Measurements from ENCODE around the gene MAP6. TPM values are rescaled to one million over a fixed set of nuclear protein-coding genes. Genes with fewer than 3 reads are reported as not detected.

MAP6 gene
- total RNA-seq, 6 experiments from 2014 or later, result 0.53 to 4.3 (median 0.96) TPM

DNA sequence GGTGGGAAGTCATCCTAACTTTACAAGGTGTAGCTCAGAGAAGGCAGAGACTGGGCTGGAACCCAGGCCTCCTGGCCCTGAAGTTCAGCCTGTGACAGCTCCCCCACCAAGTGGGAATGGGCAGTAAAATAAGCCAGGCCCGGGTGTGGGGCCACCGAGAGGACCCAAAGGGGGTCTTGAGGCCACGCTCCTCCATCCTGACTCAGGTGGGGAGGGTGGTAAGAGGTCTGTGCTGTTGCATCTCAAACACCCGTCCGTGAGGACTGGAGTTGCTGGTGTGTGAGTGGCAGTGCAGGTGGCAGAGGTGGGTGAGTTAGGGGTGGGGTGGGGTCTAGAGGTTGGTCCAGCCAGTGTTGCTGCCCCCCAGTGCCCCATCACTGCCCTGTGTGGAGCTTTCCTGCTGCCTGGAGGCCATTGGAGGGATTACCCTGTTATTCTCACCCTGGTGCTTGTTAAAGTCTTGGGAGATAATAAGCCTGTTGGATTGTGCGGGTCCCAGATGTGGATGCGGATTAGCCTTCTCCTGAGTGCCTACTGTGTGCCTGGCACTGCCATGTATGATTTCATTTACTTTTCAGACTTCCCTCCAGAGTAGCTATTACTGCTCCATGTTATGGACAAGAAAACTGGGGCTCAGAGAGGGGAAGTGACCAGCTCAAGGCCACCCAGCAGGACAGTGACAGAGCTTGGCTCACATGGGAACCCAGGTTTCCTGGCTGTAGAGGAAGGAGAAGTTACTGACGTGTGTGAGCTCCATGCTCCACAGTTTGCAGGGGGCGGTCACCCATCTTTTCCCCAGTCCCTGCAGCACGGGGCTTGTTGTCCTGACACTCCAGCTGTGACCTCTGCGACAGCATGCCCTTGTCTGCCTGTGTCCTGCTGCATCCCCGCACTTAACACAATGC lies 93.9 kb downstream of the MAP6 start:
- Mint-ChIP-seq H3K27me3 (ENCODE audit: insufficient read depth) (peaks cover 22% of the 10 kb centered on the region), H3K4me3 (no peak overlapping the region; the same call in 1 of the 2 replicates), H3K27ac (peak overlapping the region; percentile 48), H3K9me3 (no peaks in the 10 kb centered on the region), H3K4me1 (ENCODE audit: low read depth) (peaks cover 40% of the 10 kb centered on the region), H3K36me3 (ENCODE audit: low read depth) (peaks cover 28% of the 10 kb centered on the region)
- no peak for DNase-seq
- TF ChIP-seq, protein P1, sequence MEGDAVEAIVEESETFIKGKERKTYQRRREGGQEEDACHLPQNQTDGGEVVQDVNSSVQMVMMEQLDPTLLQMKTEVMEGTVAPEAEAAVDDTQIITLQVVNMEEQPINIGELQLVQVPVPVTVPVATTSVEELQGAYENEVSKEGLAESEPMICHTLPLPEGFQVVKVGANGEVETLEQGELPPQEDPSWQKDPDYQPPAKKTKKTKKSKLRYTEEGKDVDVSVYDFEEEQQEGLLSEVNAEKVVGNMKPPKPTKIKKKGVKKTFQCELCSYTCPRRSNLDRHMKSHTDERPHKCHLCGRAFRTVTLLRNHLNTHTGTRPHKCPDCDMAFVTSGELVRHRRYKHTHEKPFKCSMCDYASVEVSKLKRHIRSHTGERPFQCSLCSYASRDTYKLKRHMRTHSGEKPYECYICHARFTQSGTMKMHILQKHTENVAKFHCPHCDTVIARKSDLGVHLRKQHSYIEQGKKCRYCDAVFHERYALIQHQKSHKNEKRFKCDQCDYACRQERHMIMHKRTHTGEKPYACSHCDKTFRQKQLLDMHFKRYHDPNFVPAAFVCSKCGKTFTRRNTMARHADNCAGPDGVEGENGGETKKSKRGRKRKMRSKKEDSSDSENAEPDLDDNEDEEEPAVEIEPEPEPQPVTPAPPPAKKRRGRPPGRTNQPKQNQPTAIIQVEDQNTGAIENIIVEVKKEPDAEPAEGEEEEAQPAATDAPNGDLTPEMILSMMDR (IDR thresholded peaks at IDR 0.05), result peak; percentile 62

DNA sequence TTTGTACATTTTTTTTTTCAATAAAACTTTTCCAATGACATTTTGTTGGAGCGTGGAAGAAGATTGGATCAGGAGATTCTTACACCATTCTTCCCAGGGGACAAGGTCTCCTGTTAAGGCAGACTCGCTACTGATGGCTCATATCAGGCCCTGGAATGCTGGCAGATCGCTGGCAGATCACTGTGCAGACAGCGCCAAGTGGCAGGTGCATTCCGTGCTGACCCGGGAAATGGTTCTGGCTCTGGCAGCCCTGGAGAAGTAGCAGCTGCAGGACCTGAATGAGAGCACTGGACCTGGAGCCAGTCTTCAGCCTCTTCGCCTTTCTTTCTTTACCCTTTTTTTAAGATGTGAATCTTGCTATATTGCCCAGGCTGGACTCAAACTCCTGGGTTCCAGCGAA lies 96.1 kb downstream of the MAP6 start:
- peak overlapping the region; percentile 16 for H3K27ac Mint-ChIP-seq

DNA sequence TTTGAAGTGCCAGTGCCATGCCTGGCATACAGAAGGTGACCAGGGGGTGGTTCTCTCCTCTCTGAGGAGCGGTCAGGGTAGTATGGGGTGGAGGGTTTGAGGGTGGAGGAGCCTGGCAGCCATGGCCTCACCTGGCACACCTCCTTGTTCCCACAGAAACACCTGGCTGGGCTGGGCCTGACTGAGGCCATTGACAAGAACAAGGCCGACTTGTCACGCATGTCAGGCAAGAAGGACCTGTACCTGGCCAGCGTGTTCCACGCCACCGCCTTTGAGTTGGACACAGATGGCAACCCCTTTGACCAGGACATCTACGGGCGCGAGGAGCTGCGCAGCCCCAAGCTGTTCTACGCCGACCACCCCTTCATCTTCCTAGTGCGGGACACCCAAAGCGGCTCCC lies 97.2 kb downstream of the MAP6 start:
- DNase-seq, result no peak
- Mint-ChIP-seq H3K4me3 (no peak overlapping the region), H3K4me1 (ENCODE audit: low read depth) (peaks cover 29% of the 10 kb centered on the region), H3K27me3 (ENCODE audit: insufficient read depth) (peaks cover 22% of the 10 kb centered on the region), H3K36me3 (ENCODE audit: low read depth) (peaks cover 40% of the 10 kb centered on the region), H3K9me3 (no peaks in the 10 kb centered on the region), H3K27ac (peak overlapping the region; percentile 40; the same call in 1 of the 2 replicates)
- TF ChIP-seq, protein P1 (IDR thresholded peaks at IDR 0.05), result no peak

More for the DNA sequence above, 96.1 kb downstream of the MAP6 start:
- H3K4me1 Mint-ChIP-seq (ENCODE audit: low read depth), result peaks cover 37% of the 10 kb centered on the region
- peaks cover 22% of the 10 kb centered on the region for H3K27me3 Mint-ChIP-seq (ENCODE audit: insufficient read depth)
- no peaks in the 10 kb centered on the region for H3K9me3 Mint-ChIP-seq
- TF ChIP-seq, protein P1 (IDR thresholded peaks at IDR 0.05), result no peak
- H3K4me3 Mint-ChIP-seq, result no peak overlapping the region
- H3K36me3 Mint-ChIP-seq (ENCODE audit: low read depth), result peaks cover 38% of the 10 kb centered on the region
- DNase-seq, result no peak

DNA sequence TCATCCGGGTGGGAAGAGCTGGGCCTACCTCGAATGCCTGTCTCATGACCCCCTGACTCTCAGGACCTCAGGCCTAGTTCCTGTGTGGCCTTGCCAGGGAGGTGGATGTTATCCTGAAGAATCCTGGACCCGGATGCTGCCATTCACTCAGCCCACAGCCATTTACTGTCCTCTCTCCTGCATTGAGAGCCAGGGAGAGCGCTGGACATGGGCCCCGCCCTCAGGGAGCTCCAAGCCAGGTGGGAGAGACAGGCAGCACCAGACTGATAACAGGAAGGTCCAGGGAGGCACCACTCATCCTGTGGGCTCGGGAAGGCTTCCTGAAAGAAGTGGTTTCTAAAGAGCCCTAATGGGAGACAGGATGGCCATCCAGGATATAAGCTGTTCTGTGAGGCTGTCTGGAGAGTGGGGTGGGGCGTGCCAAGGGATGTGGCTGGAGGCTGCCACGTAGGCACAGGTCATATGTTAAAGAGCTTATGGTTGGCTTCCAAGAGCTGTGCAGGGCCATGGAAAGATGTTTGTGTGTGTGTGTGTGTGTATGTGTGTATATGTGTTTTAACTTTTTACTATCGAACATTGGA lies 98.2 kb downstream of the MAP6 start:
- peaks cover 25% of the 10 kb centered on the region for H3K4me1 Mint-ChIP-seq (ENCODE audit: low read depth)
- TF ChIP-seq, protein P1 (IDR thresholded peaks at IDR 0.05), result no peak
- peaks cover 44% of the 10 kb centered on the region for H3K36me3 Mint-ChIP-seq (ENCODE audit: low read depth)
- no peak for DNase-seq
- H3K9me3 Mint-ChIP-seq, result no peaks in the 10 kb centered on the region
- H3K4me3 Mint-ChIP-seq, result no peak overlapping the region
- peak overlapping the region; percentile 60 for H3K27ac Mint-ChIP-seq
- H3K27me3 Mint-ChIP-seq (ENCODE audit: insufficient read depth), result peaks cover 14% of the 10 kb centered on the region

DNA sequence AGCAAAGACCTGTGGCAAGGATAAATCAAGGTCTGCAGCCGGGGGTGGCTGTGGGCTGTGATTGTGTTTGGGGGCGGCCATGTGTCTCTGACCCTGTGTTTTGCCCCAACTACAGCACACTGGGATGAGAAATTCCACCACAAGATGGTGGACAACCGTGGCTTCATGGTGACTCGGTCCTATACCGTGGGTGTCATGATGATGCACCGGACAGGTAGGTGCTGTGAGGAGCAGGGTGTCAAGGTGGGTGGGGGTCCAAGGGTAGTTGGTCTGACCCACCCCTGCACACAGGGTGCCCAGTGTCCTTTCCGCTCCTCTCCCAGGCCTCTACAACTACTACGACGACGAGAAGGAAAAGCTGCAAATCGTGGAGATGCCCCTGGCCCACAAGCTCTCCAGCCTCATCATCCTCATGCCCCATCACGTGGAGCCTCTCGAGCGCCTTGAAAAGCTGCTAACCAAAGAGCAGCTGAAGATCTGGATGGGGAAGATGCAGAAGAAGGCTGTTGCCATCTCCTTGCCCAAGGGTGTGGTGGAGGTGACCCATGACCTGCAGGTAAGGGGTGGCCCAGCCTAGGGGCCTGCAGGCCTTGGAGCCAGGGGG lies 100.1 kb downstream of the MAP6 start:
- TF ChIP-seq, protein P1 (IDR thresholded peaks at IDR 0.05), result no peak
- Mint-ChIP-seq H3K4me3 (peak overlapping the region; percentile 42), H3K27me3 (ENCODE audit: insufficient read depth) (peaks cover 4% of the 10 kb centered on the region), H3K36me3 (ENCODE audit: low read depth) (peaks cover 57% of the 10 kb centered on the region), H3K27ac (peak overlapping the region; percentile 38), H3K4me1 (ENCODE audit: low read depth) (peaks cover 36% of the 10 kb centered on the region), H3K9me3 (no peaks in the 10 kb centered on the region)
- no peak for DNase-seq
